ENCODE results near the gene AK3. TPM values are rescaled to one million over a fixed set of nuclear protein-coding genes. Genes with fewer than 3 reads are reported as not detected.

Gene AK3
- total and polyA plus RNA-seq, 10 of the 15 experiments (the other 5 are each of a cell fraction or from before 2014, with no cell fraction given): 14.2 to 86.6 (median 43.9) TPM

DNA sequence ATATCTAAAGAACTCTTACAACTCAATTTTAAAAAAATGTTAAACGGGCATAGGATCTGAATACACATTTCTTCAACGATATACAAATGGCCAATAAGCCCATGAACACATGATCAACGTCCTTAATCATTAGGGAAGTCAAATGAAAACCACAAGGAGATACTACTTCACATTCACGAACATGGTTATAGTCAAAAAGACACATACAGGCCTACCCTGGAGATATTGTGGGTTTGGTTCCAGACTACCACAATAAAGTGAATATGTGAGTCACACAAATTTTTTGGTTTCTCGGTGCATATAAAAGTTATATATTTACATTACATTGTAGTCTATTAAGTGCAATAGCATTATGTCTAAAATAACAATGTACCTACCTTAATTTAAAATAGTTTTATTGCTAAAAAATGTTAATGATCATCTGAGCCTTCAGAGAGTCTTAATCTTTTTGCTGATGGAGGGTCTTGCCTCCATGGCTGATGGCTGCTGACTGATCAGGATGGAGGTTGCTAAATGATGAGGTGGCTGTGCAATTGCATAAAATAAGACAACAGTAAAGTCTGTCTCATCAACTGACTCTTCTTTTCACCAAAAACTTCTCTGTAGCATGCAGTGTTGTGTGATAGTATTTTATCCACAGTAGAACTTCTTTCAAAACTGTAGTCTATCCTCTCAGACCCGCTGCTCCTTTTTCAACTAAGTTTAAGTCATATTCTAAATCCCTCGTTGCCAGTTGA, 15.1 kb downstream of the AK3 start:
- H3K79me2 ChIP-seq (ENCODE audit: control insufficient read depth, insufficient read depth, low read length): peaks cover 26% of the 10 kb centered on the region
- H3K4me1 ChIP-seq (ENCODE audit: control insufficient read depth, insufficient read depth, low read length): 0 out of 2 replicates have a peak, but pooled peaks cover 4% of the 10 kb centered on the region
- TF ChIP-seq, protein P1, sequence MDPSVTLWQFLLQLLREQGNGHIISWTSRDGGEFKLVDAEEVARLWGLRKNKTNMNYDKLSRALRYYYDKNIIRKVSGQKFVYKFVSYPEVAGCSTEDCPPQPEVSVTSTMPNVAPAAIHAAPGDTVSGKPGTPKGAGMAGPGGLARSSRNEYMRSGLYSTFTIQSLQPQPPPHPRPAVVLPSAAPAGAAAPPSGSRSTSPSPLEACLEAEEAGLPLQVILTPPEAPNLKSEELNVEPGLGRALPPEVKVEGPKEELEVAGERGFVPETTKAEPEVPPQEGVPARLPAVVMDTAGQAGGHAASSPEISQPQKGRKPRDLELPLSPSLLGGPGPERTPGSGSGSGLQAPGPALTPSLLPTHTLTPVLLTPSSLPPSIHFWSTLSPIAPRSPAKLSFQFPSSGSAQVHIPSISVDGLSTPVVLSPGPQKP (IDR thresholded peaks at IDR 0.05; ENCODE audit: low read depth, low read length): no peak
- TF ChIP-seq MXI1 (IDR thresholded peaks at IDR 0.05; ENCODE audit: low read depth, low read length) (no peak), RUNX3 (IDR thresholded peaks at IDR 0.05; ENCODE audit: low read length) (peak; percentile 67), HDGF (IDR thresholded peaks at IDR 0.05) (no peak)
- POLR2A ChIA-PET: no interaction called here
- no peak overlapping the region for H3K4me3 ChIP-seq
- H2AFZ ChIP-seq (ENCODE audit: control insufficient read depth, low read depth, low read length): no peak overlapping the region
- intact Hi-C loops (cut with micrococcal nuclease; ENCODE audit: unreplicated experiment) (no loop called here), in situ Hi-C loops (cut with MboI) (no loop called here)
- H3K27ac ChIP-seq (ENCODE audit: control insufficient read depth, insufficient read depth): no peak overlapping the region
- no peaks in the 10 kb centered on the region for H3K27me3 ChIP-seq (replicated peaks in 1 of 2; ENCODE audit: control insufficient read depth in 2 of 2, insufficient read depth in 2 of 2, low read length in 1 of 2)
- RAD21 ChIA-PET (ENCODE audit: unreplicated experiment): no interaction called here
- no peaks in the 10 kb centered on the region for H3K9me3 ChIP-seq (replicated peaks; ENCODE audit: control insufficient read depth, insufficient read depth, low read length)
- no TSS peak for BruUV-seq (replicated peaks)
- H3K4me2 ChIP-seq (ENCODE audit: control insufficient read depth, insufficient read depth): no peak overlapping the region
- H4K20me1 ChIP-seq (ENCODE audit: control insufficient read depth, insufficient read depth): no peaks in the 10 kb centered on the region
- CTCF ChIA-PET: interaction anchor here (1.3 kb wide), 1 partner anchor 14 kb away, joined by 3 read pairs; no protein-coding TSS in a partner anchor
- FAIRE-seq (peak; percentile 84), ATAC-seq (peak; percentile 42; the same call in 1 of the 3 replicates), DNase-seq (ENCODE audit: low read depth, low spot score) (no peak)
- SMC1A ChIA-PET (ENCODE audit: uncharacterized antibody, unreplicated experiment): no interaction called here
- WGBS (ENCODE audit: insufficient coverage, insufficient replicate concordance, low lambda C conversion rate, missing lambda C conversion rate): 62% methylated on average over 7 of the region's 7 CpGs
- H3K36me3 ChIP-seq (ENCODE audit: control insufficient read depth in 2 of 2, insufficient read depth in 2 of 2, low read length in 1 of 2): peaks cover 0 to 9% of the 10 kb centered on the region in 2 experiments
- no peak overlapping the region for H3K9ac ChIP-seq (ENCODE audit: control insufficient read depth, insufficient read depth, low read length)

DNA sequence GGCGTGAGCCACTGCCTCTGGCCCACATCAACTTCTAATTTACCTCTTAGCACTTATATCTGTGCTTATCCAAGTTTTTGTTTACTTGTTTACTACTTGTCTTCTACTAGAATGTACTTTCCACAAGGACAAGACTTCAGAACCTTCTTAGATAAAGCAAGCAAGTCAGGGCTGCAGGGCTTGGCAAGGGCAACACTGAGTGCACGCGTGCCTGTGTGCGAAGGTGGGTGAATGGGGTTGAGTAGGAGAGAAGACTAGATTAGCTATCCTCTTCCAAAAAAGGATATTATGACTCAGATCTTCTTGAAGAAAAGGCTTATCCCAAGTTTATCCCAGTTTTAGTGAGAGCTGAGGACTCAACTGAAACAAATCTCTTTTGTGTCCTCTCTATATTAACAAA, 19.3 kb downstream of the AK3 start:
- 93% methylated on average over 4 of the region's 4 CpGs for WGBS (ENCODE audit: insufficient coverage, insufficient replicate concordance, low lambda C conversion rate, missing lambda C conversion rate)
- FAIRE-seq (no peak), ATAC-seq (no peak), DNase-seq (ENCODE audit: low read depth, low spot score) (no peak)
- H3K27ac ChIP-seq (ENCODE audit: control insufficient read depth, insufficient read depth): no peak overlapping the region
- peaks cover 6 to 25% of the 10 kb centered on the region in 2 experiments for H3K36me3 ChIP-seq (ENCODE audit: control insufficient read depth in 2 of 2, insufficient read depth in 2 of 2, low read length in 1 of 2)
- intact Hi-C loops (cut with micrococcal nuclease; ENCODE audit: unreplicated experiment): no loop called here
- no peaks in the 10 kb centered on the region for H3K9me3 ChIP-seq (replicated peaks; ENCODE audit: control insufficient read depth, insufficient read depth, low read length)
- peaks cover 6% of the 10 kb centered on the region for H3K79me2 ChIP-seq (ENCODE audit: control insufficient read depth, insufficient read depth, low read length)
- no peak overlapping the region for H3K9ac ChIP-seq (ENCODE audit: control insufficient read depth, insufficient read depth, low read length)
- no TSS peak for BruUV-seq (replicated peaks)
- H2AFZ ChIP-seq (ENCODE audit: control insufficient read depth, low read depth, low read length): no peak overlapping the region
- no peaks in the 10 kb centered on the region for H3K27me3 ChIP-seq (replicated peaks in 1 of 2; ENCODE audit: control insufficient read depth in 2 of 2, insufficient read depth in 2 of 2, low read length in 1 of 2)
- CTCF ChIA-PET: interaction anchor here (0.8 to 1.1 kb wide), 3 partner anchors 12 to 41 kb away, joined by 3 to 5 read pairs (median 3); no protein-coding TSS in a partner anchor
- no peak overlapping the region for H3K4me2 ChIP-seq (ENCODE audit: control insufficient read depth, insufficient read depth)
- H3K4me1 ChIP-seq (ENCODE audit: control insufficient read depth, insufficient read depth, low read length): no peaks in the 10 kb centered on the region
- SMC1A ChIA-PET (ENCODE audit: uncharacterized antibody, unreplicated experiment): interaction anchor here (1.0 to 1.2 kb wide), 2 partner anchors 9 to 37 kb away, joined by 4 read pairs; no protein-coding TSS in a partner anchor
- in situ Hi-C loops (cut with MboI): no loop called here
- POLR2A ChIA-PET: no interaction called here
- no peak overlapping the region for H3K4me3 ChIP-seq
- RAD21 ChIA-PET (ENCODE audit: unreplicated experiment): no interaction called here
- no peaks in the 10 kb centered on the region for H4K20me1 ChIP-seq (ENCODE audit: control insufficient read depth, insufficient read depth)
- TF ChIP-seq, protein P2, sequence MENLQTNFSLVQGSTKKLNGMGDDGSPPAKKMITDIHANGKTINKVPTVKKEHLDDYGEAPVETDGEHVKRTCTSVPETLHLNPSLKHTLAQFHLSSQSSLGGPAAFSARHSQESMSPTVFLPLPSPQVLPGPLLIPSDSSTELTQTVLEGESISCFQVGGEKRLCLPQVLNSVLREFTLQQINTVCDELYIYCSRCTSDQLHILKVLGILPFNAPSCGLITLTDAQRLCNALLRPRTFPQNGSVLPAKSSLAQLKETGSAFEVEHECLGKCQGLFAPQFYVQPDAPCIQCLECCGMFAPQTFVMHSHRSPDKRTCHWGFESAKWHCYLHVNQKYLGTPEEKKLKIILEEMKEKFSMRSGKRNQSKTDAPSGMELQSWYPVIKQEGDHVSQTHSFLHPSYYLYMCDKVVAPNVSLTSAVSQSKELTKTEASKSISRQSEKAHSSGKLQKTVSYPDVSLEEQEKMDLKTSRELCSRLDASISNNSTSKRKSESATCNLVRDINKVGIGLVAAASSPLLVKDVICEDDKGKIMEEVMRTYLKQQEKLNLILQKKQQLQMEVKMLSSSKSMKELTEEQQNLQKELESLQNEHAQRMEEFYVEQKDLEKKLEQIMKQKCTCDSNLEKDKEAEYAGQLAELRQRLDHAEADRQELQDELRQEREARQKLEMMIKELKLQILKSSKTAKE (IDR thresholded peaks at IDR 0.05; ENCODE audit: low read depth, poor library complexity, severe bottlenecking): no peak
- no peak for TF ChIP-seq IKZF1 (conservative IDR thresholded peaks at IDR 0.05)
- TF ChIP-seq, protein P3, sequence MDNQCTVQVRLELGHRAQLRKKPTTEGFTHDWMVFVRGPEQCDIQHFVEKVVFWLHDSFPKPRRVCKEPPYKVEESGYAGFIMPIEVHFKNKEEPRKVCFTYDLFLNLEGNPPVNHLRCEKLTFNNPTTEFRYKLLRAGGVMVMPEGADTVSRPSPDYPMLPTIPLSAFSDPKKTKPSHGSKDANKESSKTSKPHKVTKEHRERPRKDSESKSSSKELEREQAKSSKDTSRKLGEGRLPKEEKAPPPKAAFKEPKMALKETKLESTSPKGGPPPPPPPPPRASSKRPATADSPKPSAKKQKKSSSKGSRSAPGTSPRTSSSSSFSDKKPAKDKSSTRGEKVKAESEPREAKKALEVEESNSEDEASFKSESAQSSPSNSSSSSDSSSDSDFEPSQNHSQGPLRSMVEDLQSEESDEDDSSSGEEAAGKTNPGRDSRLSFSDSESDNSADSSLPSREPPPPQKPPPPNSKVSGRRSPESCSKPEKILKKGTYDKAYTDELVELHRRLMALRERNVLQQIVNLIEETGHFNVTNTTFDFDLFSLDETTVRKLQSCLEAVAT (IDR thresholded peaks at IDR 0.05): no peak
- TF ChIP-seq CHD1 (IDR thresholded peaks at IDR 0.05; ENCODE audit: low read depth, low read length): no peak
- TF ChIP-seq, protein P4, sequence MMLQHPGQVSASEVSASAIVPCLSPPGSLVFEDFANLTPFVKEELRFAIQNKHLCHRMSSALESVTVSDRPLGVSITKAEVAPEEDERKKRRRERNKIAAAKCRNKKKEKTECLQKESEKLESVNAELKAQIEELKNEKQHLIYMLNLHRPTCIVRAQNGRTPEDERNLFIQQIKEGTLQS (IDR thresholded peaks at IDR 0.05; ENCODE audit: borderline replicate concordance, extremely low read depth, low read depth, low read length): no peak
- no peak for TF ChIP-seq BRCA1 (IDR thresholded peaks at IDR 0.05; ENCODE audit: low read depth, low read length)
- TF ChIP-seq, protein P5, sequence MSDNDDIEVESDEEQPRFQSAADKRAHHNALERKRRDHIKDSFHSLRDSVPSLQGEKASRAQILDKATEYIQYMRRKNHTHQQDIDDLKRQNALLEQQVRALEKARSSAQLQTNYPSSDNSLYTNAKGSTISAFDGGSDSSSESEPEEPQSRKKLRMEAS (IDR thresholded peaks at IDR 0.05; ENCODE audit: low read depth, low read length): no peak
